Astrocyte (in vitro differentiated cells and primary cell): Measurements from ENCODE around the gene PNMA8A.

Experiments used
- EZH2 ChIP-seq: IDR thresholded peaks from 2 replicates; pipeline ENCODE4 v1.6.1; 2012; ENCODE audit warnings: mild to moderate bottlenecking, low read length, inconsistent platforms; ENCODE audit not compliant: insufficient read depth
- TF ChIP-seq, protein P1 (sequence below): IDR thresholded peaks from 2 replicates; pipeline ENCODE4 v1.5.1; 2011; ENCODE audit warnings: low read depth, mild to moderate bottlenecking, inconsistent platforms, low read length, moderate library complexity; ENCODE audit not compliant: insufficient read depth

DNA sequence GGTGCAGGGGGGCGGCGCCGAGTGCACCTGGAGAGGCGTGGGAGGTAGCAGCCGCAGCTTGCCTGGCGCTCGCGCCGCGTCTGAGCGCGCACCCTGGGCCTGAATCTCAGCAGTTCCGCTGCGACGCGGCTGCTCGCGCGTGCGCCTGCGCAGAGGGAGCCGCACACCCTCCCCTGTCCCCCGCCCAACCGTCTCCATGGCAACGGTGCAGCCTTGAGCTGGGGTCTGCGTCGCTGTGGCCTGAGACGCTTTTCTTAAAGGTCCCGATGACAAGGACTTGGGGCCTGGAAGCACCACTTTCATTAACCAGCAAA lies 24.4 kb upstream of the PNMA8A start, which contains the start of gene PNMA8B:
- TF ChIP-seq, protein P1, sequence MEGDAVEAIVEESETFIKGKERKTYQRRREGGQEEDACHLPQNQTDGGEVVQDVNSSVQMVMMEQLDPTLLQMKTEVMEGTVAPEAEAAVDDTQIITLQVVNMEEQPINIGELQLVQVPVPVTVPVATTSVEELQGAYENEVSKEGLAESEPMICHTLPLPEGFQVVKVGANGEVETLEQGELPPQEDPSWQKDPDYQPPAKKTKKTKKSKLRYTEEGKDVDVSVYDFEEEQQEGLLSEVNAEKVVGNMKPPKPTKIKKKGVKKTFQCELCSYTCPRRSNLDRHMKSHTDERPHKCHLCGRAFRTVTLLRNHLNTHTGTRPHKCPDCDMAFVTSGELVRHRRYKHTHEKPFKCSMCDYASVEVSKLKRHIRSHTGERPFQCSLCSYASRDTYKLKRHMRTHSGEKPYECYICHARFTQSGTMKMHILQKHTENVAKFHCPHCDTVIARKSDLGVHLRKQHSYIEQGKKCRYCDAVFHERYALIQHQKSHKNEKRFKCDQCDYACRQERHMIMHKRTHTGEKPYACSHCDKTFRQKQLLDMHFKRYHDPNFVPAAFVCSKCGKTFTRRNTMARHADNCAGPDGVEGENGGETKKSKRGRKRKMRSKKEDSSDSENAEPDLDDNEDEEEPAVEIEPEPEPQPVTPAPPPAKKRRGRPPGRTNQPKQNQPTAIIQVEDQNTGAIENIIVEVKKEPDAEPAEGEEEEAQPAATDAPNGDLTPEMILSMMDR = no peak
- TF ChIP-seq EZH2 = no peak
